Nephron (organoid): Measurements from ENCODE around the gene ELOVL4.

ENCODE experiments used
- H3K27ac Mint-ChIP-seq, 3 experiments: 2 replicates each; pipeline ENCODE4 v1.8.0; 2020; ENCODE audit warnings: mixed read lengths in 3 of 3, mild to moderate bottlenecking in 2 of 3, moderate library complexity in 1 of 3
- H3K27me3 Mint-ChIP-seq: 2 replicates; pipeline ENCODE4 v1.8.0; 2021; ENCODE audit warnings: low read depth, mild to moderate bottlenecking, moderate library complexity, mixed read lengths
- H3K36me3 Mint-ChIP-seq: 2 replicates; pipeline ENCODE4 v1.8.0; 2020; ENCODE audit warnings: low read depth, mixed read lengths
- H3K4me1 Mint-ChIP-seq: 2 replicates; pipeline ENCODE4 v1.8.0; 2020; ENCODE audit warnings: mixed read lengths
- H3K4me3 Mint-ChIP-seq, 3 experiments: 2 replicates each; pipeline ENCODE4 v1.8.0; 2020; ENCODE audit warnings: mild to moderate bottlenecking in 3 of 3, mixed read lengths in 3 of 3, moderate library complexity in 2 of 3
- H3K9me3 Mint-ChIP-seq: 2 replicates; pipeline ENCODE4 v1.8.0; 2020; ENCODE audit warnings: mixed read lengths
- CTCF ChIP-seq, 3 experiments: fragments of 200-600 bp; sonication (generic); IDR thresholded peaks; one replicate each; pipeline ENCODE4 v1.5.0; 2021; ENCODE audit warnings: antibody characterized with exemption in 3 of 3; ENCODE audit not compliant: unreplicated experiment in 3 of 3

Gene ELOVL4

GRCh38 chr6:79909517-79909916, 37.8 kb downstream of the ELOVL4 start:
- no peak for TF ChIP-seq CTCF (IDR thresholded peaks at IDR 0.05; ENCODE audit: unreplicated experiment in 3 of 3)
- Mint-ChIP-seq H3K27me3 (no peaks in the 10 kb centered on the region), H3K27ac (no peak overlapping the region), H3K4me3 (no peak overlapping the region), H3K4me1 (no peaks in the 10 kb centered on the region), H3K9me3 (no peaks in the 10 kb centered on the region), H3K36me3 (no peaks in the 10 kb centered on the region)

- peaks cover 6% of the 10 kb centered on the region for H3K4me1 Mint-ChIP-seq
- no peak overlapping the region for H3K4me3 Mint-ChIP-seq
- H3K27me3 Mint-ChIP-seq = no peaks in the 10 kb centered on the region
- no peak for TF ChIP-seq CTCF (IDR thresholded peaks at IDR 0.05; ENCODE audit: unreplicated experiment in 3 of 3)
- peak overlapping the region; percentile 20 to 67 (median 31) for H3K27ac Mint-ChIP-seq
- H3K9me3 Mint-ChIP-seq = no peaks in the 10 kb centered on the region
- no peaks in the 10 kb centered on the region for H3K36me3 Mint-ChIP-seq
These were observed 45.3 kb downstream of the ELOVL4 start for GRCh38 chr6:79902046-79902445.

GRCh38 chr6:79898076-79898475, 49.3 kb downstream of the ELOVL4 start:
- Mint-ChIP-seq H3K4me3 (no peak overlapping the region), H3K9me3 (no peaks in the 10 kb centered on the region), H3K27ac (no peak overlapping the region), H3K27me3 (no peaks in the 10 kb centered on the region), H3K4me1 (peaks cover 6% of the 10 kb centered on the region), H3K36me3 (no peaks in the 10 kb centered on the region)
- TF ChIP-seq CTCF (IDR thresholded peaks at IDR 0.05; ENCODE audit: unreplicated experiment in 3 of 3) = no peak

GRCh38 chr6:79896075-79896449, 51.3 kb downstream of the ELOVL4 start:
- H3K4me3 Mint-ChIP-seq = no peak overlapping the region
- no peaks in the 10 kb centered on the region for H3K27me3 Mint-ChIP-seq
- TF ChIP-seq CTCF (IDR thresholded peaks at IDR 0.05; ENCODE audit: unreplicated experiment in 3 of 3) = no peak
- H3K27ac Mint-ChIP-seq = no peak overlapping the region
- no peaks in the 10 kb centered on the region for H3K36me3 Mint-ChIP-seq
- H3K9me3 Mint-ChIP-seq = peaks cover 4% of the 10 kb centered on the region
- no peaks in the 10 kb centered on the region for H3K4me1 Mint-ChIP-seq

GRCh38 chr6:79895382-79896074, 51.8 kb downstream of the ELOVL4 start:
- H3K27ac Mint-ChIP-seq = no peak overlapping the region
- peaks cover 8% of the 10 kb centered on the region for H3K9me3 Mint-ChIP-seq
- H3K27me3 Mint-ChIP-seq = no peaks in the 10 kb centered on the region
- TF ChIP-seq CTCF (IDR thresholded peaks at IDR 0.05; ENCODE audit: unreplicated experiment in 3 of 3) = no peak
- no peaks in the 10 kb centered on the region for H3K36me3 Mint-ChIP-seq
- no peak overlapping the region for H3K4me3 Mint-ChIP-seq
- H3K4me1 Mint-ChIP-seq = no peaks in the 10 kb centered on the region

GRCh38 chr6:79894939-79895338, 52.4 kb downstream of the ELOVL4 start:
- H3K9me3 Mint-ChIP-seq = peaks cover 13% of the 10 kb centered on the region
- H3K4me3 Mint-ChIP-seq = no peak overlapping the region
- no peak for TF ChIP-seq CTCF (IDR thresholded peaks at IDR 0.05; ENCODE audit: unreplicated experiment in 3 of 3)
- no peaks in the 10 kb centered on the region for H3K27me3 Mint-ChIP-seq
- H3K4me1 Mint-ChIP-seq = no peaks in the 10 kb centered on the region
- H3K27ac Mint-ChIP-seq = no peak overlapping the region
- no peaks in the 10 kb centered on the region for H3K36me3 Mint-ChIP-seq
